NK-92 treated with Interleukin-12 subunit alpha and Interleukin-12 subunit beta, amount 100 ng/mL, for 24 hours (cell line): Measurements from ENCODE around the gene ARAP2.

ENCODE experiments used
- DNase-seq: peaks from one replicate; lab custom pipeline; 2025; lab: John Stamatoyannopoulos, UW

ARAP2 gene, protein sequence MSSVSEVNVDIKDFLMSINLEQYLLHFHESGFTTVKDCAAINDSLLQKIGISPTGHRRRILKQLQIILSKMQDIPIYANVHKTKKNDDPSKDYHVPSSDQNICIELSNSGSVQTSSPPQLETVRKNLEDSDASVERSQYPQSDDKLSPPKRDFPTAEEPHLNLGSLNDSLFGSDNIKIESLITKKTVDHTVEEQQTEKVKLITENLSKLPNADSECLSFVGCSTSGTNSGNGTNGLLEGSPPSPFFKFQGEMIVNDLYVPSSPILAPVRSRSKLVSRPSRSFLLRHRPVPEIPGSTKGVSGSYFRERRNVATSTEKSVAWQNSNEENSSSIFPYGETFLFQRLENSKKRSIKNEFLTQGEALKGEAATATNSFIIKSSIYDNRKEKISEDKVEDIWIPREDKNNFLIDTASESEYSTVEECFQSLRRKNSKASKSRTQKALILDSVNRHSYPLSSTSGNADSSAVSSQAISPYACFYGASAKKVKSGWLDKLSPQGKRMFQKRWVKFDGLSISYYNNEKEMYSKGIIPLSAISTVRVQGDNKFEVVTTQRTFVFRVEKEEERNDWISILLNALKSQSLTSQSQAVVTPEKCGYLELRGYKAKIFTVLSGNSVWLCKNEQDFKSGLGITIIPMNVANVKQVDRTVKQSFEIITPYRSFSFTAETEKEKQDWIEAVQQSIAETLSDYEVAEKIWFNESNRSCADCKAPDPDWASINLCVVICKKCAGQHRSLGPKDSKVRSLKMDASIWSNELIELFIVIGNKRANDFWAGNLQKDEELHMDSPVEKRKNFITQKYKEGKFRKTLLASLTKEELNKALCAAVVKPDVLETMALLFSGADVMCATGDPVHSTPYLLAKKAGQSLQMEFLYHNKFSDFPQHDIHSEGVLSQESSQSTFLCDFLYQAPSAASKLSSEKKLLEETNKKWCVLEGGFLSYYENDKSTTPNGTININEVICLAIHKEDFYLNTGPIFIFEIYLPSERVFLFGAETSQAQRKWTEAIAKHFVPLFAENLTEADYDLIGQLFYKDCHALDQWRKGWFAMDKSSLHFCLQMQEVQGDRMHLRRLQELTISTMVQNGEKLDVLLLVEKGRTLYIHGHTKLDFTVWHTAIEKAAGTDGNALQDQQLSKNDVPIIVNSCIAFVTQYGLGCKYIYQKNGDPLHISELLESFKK (N-terminal part only)

DNA sequence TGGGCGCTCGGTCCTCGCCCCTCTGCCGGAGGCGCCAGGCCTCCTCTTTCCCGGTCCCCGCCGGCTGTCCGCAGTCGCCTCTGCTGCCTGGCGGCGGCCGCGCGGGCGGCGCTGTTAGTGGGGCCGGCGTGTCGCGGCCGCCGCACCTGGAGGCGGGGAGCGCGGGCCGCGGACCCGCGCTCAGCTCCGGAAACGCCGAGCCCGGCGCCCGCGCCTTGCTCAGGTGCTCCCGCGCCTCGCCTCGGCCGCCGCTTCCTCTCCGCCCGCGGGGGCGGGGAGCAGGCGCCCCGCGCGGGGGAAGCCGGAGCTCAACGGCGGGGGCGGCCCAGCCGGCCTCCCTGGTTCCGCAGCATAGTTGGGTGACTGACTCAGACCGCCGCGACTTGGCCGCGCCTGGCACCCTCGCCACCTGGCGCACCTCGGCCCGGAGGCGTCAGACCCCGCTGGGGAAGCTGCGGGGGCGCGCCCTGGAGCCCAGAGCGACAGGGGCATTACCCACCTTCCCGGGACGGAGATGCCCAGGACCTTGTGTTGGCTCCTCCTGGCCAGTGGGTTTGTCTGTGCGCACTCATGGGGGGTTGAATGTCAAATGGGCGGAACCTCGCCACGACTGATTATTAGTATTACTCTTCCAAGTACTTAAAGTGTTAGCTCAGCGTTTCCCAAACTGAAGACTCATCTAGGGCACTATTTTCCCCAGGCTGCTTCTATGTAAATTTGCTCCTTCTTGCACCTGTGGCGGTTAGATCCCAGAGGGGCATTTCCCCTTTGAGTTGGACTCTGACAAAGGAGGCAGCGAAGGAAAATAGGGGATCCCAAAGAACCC lies at the start of gene ARAP2:
ARAP2 (minus strand) TSS at position 258 of the 826 bp plus-strand sequence. CDS start 15,028 bp downstream, outside the sequence.
- peak; percentile 82 for DNase-seq

DNA sequence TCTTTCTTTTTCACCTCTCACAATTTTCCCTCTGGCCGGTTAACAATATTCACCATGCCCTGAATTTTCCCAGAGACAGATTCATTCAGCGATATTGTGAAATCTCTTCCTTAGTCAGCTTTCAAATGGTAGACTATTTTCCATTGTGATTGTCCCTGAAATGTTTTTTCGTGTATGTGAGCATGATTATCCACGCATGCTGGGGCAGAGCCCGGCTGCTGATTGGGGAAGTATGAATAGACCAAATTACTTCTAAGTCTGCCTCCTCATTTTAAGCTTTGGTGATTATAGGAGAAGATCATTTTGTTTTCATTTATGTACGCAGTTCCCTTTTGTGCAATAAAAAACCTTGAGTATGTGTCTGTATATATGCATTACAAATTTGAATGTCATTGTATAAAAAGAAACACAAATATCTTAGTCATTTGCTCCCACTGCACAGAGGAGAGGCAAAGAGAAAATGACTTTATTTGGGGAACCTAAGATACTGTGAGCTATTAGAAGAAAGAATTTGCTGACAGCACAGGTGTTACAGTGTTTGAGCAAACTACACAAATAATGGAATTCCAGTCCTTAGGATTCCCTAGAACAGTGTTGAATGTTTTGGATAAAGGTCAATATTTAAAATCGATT lies 48.4 kb upstream of the ARAP2 start:
- DNase-seq: no peak

DNA sequence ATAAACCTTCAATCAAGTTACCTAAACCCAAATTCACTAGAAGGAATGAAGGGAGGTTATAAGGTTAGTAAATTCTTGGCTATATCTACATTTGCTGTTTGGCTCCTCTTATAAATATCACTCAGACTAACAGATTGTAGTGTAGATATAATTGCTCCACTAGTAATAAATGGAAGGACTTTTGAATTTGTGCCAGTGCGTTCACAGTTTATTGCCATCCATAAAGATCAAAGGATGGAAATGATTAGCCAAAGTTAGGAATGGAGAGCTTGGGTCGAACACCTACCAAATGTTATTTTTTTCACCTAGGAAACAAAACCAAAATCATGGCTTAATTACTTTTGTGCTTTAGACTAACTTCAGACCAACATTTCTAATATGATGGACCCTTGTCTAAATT lies 46.3 kb upstream of the ARAP2 start:
- no peak for DNase-seq

DNA sequence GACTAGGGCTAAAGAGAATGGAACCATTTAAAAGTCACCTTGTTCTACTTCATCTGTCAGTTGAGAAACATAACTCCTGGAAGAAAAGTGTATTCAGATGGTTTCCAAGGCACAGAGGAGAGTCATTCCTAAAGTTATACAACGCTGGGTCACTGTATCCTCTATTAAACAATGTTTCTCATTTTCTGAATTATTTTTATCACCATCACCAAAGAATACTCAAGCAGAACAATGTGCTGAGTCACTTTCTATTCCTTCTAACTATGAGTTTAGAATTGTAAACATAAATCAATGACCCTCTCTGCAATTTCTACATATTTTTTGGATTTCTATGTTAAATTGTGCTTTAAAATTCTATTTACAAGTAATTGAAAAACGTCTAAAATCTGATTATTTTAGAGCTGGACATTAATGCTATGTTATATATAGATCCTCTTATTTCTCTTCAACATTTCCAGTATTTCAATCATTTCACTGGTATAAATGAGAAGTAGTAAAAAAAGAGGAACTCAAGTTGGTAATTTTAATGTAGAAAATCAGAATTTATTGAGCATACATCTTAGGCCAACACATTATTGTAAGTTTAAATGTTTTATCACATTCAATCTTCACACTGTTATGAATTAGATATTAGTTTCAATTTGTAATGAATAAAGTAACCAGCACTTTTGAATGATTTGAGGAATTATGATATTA lies 44.6 kb upstream of the ARAP2 start:
- no peak for DNase-seq

DNA sequence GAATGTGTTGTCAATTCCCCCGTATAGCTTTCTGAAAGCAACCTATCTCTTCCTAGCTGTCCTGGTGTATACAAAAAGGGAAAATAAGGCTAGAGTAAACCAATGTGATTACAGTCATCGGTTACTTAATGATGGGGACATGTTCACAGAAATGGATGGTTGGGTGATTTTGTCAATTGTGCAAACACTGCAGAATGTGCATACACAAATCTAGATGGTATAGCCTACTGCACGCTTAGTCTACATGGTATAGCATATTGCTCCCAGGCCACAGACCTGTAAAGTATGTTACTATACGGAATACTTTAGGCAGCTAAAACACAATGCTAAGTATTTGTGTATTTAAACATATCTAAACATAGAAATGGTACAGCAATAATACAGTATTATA lies 42.2 kb upstream of the ARAP2 start:
- no peak for DNase-seq

DNA sequence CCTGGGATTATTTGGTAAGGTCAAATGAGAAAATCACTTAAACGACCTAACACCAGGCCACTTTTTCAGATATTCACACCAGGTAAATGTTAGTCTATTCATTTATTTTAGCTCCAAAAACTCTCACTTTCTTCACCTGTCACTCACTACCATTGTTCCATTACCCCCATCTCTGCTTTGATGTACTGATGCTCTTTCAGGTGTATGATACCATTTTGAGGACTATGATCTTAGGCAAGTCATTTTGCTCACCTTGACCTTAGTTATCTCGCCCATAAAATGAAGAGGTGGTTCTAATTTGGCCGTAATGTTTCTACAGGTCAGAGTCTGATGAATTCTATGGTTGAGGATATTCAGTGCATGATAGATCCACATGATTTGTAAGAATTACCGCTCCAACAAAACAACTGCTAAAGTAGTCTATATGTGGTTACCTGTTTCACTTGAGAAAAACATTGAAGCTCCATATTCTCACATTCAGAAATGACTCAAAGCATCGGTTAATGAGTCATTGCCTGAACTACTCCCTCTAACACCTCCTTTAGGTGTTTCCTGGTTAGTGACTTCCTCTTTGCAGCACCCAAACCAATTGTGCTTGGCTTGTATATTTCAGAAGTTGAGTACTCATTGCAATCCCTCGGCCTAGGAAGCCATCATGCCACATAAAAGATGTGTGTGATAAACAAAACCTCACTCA lies 41.6 kb upstream of the ARAP2 start:
- DNase-seq: peak; percentile 66

DNA sequence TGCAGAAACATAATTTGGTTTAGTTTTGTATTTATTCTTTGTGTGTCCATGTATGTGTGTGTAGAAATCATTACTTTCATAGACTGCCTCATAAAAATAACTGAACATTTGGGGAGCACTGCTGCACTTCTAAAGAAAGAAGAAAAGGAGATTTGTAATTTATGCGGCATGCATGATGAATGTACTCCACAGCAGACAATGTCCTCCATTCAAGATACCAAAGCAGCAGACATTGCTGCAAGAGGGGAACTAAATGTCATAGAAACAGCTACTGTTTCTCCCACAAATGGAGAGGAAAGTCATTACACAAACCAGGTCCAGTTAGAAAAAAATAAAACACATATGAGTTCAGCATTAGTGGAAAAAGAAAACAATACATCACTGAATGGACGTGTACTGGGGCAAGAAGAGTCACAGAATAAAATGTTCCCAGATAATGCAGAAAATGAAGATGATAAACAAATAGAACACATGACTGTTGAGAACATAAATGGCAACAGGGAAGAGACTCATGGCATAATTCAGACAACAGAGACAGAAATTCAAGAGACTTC lies 39.7 kb upstream of the ARAP2 start:
- DNase-seq: no peak

DNA sequence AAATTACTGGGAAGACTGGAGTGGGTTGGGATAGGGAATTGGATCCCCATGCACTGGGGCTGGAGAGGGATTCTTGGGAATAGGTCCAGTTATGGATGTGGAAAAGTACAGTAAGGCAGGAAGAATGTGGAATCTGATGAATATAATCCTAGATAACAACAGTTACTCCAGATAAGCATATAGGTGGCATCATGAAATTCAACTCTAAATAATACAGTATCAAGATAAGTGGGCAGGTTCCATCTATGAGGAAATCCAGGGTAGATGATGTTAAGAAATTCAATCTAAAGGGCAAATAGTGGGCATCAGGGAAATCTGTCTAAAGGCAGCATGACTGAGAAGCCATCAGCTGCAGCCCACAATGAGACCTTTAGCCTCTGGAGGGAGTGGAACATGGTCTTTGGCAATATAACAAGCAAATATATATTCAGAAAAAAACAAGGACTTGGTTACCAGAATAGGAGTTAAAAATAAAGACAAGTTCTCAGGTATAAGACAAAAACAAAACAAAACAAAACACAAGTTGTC lies 38.3 kb upstream of the ARAP2 start:
- DNase-seq: no peak

DNA sequence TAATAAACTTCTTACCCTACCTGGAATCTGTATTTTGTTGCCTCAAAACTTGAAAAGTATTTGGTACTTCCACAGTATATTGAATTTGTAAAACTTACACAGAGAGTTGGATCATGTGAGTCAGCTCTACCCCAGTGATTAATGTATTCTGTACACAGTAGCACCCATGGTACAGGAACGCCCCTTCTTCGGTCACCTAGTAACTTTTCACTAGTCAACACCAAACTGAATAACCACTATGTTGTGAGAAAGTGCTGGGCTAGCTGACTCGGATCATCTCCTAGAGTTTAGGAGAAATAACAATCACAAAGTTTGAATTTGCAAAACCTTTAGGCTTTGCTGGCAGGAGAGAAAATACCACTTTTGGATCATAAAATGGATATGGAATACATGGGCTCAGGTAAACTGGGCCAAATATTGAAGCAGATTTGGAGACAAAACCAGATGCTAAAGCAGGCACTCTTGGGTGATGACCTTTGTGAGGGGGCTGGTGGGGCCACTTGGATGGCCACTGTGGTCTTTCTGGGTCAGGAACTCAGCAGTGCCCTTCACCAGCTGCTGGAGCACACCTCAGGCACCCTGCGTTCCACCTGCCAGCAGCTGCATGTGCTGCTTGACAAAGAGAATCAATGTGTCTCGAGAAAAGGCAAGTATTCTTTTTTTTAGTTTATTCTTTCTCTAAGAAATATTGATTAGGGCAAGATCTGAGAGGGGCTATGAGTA lies 37.2 kb upstream of the ARAP2 start, which contains the start of gene DTHD1:
DTHD1 (plus strand) TSS at position 233 of the 723 bp plus-strand sequence; CDS start at position 376, 143 bp downstream.
- DNase-seq: peak; percentile 47

DNA sequence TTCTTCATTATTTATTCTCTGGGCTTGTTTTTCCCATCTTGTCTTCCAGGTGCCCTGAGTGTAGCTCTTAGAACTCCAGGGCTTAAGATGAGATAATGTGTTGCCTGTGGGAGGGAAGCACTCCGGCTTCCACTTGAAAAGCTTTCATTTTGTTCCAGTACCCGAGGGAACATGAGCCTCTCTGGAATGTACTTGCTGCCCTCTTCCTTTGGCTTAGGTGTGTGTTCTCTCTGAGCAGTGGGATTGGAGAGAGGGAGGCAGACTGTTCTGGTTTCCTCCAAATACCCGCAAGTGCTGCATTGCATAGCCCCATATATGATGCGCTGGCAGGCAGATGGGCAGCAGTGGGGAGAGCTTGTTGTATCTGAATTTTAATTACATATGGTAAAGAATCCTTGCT lies 36.2 kb upstream of the ARAP2 start:
- DNase-seq: no peak

DNA sequence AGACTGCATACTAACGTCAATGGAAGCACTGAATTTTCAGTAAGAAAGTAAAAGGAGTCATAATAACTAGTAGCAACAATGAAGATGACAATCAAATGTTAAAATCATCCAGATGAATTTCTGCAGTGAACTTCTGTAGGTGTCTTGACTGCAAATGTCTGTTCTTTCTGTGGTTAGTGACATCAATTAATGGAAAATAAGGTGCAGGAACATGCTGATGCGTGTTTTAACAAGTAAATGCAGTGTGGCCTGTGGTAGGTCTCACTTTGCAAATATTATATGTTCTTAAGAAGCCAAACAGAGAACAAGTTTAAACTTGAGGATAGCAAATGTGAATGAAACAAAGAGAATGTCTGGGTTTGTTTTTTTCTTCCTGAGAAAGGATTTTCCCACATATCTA lies 34.5 kb upstream of the ARAP2 start:
- DNase-seq: no peak

DNA sequence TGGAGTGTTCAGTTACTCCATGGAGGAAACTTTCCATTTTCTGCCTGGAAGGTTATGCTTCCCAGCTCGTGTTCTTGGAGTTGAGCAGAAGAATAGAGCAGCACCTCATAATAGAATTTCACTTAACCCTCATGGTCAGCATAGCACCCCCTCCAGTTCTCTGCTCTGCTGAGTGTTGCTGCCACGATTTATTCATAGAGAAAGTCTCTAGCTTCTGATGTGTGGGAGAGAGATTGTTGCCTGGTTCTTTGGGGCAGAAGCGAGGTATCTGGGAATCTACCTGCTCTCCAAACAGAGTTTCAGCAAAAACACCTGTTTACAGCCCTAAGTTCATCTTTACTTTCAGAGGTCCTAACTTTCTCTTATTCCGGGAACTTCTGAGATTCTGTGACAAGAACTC lies 33.2 kb upstream of the ARAP2 start:
- DNase-seq: no peak

DNA sequence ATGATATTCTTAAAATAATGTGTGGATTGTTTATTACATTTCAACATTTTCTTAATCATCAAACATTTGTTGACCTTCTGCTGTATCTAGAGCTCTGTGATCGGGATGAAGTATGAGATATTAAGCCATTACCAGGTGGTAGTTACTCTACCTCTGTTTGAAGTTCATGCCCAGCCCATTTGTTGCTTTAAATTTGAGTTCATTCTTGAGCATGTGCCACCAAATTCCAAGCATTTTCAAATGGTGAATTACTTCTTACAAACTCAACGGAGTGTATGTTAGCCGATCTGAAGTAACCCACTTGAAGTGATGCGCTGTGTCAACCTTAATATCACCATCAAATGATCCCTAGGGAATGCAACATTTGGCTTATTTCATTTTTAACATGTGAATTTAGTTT lies 29.8 kb upstream of the ARAP2 start:
- DNase-seq: no peak

DNA sequence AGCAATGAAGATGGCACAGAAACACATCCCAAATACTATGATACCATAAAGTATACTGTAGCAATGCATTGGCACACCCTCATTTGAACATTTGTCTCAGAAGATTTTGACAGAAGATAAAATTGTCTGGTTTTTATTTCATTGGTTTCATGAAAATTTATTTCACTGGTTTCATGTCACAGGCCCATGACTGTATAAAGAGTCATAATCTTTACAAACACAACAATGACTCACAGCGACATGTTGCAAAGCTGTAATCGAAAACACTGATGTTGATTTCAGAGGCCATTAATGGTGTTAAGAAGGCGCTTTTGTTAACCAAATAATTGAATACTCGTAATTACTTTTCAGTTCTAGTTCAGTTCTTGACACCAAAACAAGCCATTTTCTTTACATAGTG lies 29.0 kb upstream of the ARAP2 start:
- no peak for DNase-seq

DNA sequence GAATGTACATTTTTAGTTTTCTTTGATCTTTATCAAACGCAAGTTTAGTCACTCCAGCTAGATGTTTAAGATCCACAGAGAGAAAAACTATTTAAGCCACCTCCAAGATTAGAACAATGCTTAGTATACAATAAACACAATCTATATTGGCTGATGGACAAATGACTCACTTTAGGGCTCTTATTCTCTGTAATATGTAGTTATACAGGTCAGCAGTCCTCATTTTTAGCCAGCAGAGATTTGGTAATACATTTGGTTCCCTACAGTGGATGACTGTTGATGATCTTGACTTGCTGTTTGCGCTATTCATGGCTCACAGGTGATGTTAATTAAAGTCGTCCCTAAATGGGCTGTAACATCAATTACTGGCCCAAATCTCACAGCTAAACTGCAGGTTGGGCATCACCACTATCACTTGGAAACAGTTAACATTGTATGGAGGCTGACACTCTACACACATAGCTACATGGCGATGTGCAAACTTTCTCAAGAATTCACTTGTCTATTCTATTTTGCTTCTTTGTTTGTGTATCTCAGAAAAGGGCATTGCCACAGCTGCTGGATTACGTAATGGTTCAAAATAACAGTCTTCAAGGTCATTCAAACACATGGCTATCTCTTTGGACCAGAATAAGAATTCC lies 25.3 kb upstream of the ARAP2 start:
- DNase-seq: no peak

DNA sequence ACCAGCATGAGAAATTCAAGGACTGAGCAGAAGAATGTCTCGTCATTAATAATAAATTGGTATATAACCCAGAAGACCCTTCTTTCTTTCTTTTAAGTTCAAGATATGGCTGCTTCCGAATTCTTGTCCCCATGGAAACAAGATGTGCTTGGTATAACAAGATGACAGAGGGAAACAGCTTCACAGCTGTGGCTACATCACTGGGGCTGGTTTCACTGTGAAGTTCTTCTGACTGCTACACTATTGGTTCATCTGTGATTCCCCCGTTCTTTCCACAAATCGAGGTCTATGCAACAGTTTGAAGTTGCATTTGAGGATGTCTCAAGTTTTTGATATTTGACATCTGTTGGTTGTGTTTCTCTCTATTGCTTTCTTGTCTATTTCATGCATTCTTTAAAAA lies 24.8 kb upstream of the ARAP2 start:
- no peak for DNase-seq

DNA sequence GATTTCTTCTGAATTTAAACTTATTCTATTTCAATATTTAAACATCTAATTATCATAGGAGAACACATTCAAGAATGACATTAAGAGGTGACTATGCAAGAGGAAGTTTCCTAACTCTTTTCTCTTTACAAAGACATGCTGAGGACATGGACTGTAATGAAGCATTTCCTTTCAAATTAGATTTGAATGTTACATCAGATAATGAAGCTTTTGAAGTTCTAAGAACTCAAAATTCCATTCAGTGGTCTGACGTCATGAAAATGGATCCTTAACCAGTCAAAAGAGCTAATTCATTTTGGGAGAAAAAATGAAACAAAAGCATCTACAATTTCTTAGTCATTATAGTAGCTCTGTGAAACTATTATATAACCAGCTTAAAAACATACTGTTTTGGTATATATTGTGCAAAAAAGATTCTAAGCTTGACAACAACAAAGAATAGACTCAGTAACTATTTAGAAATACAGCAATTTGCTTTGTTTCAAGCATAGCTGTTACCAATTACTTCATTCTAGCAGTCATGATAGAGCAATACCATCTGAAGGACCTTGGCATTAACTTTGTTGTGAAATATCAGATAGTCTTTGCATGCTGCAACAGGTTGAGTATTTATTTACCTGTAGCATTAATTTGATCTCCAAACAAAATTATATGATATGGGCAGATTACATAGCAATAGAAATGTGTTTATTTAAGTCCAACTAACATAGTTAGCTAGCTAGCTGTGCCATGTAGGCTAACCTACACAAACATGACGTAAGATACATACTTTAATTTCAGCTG lies 23.4 kb upstream of the ARAP2 start:
- DNase-seq: no peak
